BJ (cell line): ENCODE measurements around the gene RNF34. TPM values are rescaled to one million over a fixed set of nuclear protein-coding genes. Genes with fewer than 3 reads are reported as not detected.

Experiments used
- CTCF ChIA-PET: fragments of 350-600 bp; formaldehyde crosslinking; extraction: SDS; loops from one replicate; lab custom pipeline; 2021; ENCODE audit warnings: antibody characterized with exemption, inconsistent platforms; lab: Yijun Ruan, JAX
- POLR2A ChIA-PET: fragments of 300-600 bp; sonication (Branson Sonifier 250); formaldehyde crosslinking; extraction: SDS; loops from one replicate; lab custom pipeline; 2021; ENCODE audit warnings: antibody characterized with exemption; lab: Charles Lee
- DNase-seq: peaks from one replicate; pipeline ENCODE4 v3.0.0-alpha.2; 2011; ENCODE audit warnings: low read depth
- H3K27me3 ChIP-seq: 2 replicates; pipeline ENCODE4 v1.6.0; 2011; ENCODE audit warnings: low read length; ENCODE audit not compliant: control insufficient read depth, insufficient read depth
- H3K36me3 ChIP-seq: 2 replicates; pipeline ENCODE4 v1.5.1; 2011; ENCODE audit warnings: low read length; ENCODE audit not compliant: control insufficient read depth, insufficient read depth
- H3K4me3 ChIP-seq: 2 replicates; pipeline ENCODE4 v1.5.1; 2011; ENCODE audit warnings: low read depth, mild to moderate bottlenecking, control low read depth, low read length
- polyA plus RNA-seq: library from polyadenylated mRNA; depleted of rRNA; stranded (reverse); fragments of >200 nt; gene quantifications from 2 replicates; pipeline ENCODE4 v1.2.3, GENCODE V29; 2011
- TF ChIP-seq, protein P1 (sequence below): IDR thresholded peaks from 2 replicates; pipeline ENCODE4 v1.5.1; 2011; ENCODE audit warnings: low read depth, mild to moderate bottlenecking, control low read depth, inconsistent platforms, low read length, moderate library complexity; ENCODE audit not compliant: insufficient read depth

Gene RNF34
- polyA plus RNA-seq, 1 experiment: 80.3 TPM

DNA sequence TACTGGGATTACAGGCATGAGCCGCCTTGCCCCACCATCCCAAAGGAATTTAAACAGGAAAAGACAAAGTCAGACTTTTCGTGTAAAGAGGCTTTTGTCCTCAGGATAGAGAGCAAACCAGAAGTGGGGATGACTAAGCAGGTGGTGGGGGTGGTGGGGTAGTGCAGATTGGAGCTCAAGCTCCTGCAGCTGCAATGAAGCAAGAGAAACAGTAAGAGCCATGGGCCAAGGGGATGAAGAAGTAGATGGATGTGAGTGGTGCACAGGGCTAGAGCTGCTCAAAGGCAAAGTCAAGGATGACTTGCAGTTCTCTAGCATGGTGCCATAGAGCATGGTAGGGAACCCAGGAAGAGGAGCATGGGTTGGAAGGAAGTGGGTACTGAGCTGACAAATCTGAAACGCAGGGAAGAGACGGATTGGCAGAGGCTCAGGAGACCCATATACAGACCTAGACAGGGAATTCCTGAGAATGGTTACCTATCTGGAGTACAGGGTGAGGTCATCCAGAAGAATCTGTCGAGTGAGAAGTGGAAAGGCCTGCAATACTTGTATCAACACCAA is 11.4 kb upstream of the RNF34 start:
- CTCF ChIA-PET: interaction anchor here (0.8 to 1.2 kb wide), 2 partner anchors 10 to 24 kb away, joined by 3 to 5 read pairs; no protein-coding TSS in a partner anchor
- no peaks in the 10 kb centered on the region for H3K36me3 ChIP-seq

DNA sequence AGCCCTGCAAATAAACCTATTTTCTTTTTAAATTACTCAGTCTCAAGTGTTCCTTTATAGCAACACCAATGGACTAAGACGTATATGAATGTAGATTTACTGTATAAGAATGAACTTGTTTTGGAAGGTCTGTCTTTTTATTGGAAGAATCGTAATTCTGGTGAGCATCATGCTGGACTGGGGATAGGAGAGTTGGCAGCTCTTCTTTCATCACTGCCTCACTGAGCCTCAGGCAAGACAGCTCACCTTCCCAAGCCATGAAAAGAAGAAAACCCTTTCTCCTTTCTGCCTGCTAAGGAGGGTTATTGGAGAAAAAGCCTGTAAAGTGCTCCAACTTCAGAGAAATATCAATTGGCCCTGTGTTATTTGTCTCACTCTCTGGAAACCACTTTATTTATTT is 9.1 kb upstream of the RNF34 start:
- Histone ChIP-seq H3K4me3 (no peak overlapping the region), H3K36me3 (no peaks in the 10 kb centered on the region), H3K27me3 (no peaks in the 10 kb centered on the region)
- ChIA-PET CTCF (no interaction called here), POLR2A (no interaction called here)
- no peak for DNase-seq
- TF ChIP-seq, protein P1, sequence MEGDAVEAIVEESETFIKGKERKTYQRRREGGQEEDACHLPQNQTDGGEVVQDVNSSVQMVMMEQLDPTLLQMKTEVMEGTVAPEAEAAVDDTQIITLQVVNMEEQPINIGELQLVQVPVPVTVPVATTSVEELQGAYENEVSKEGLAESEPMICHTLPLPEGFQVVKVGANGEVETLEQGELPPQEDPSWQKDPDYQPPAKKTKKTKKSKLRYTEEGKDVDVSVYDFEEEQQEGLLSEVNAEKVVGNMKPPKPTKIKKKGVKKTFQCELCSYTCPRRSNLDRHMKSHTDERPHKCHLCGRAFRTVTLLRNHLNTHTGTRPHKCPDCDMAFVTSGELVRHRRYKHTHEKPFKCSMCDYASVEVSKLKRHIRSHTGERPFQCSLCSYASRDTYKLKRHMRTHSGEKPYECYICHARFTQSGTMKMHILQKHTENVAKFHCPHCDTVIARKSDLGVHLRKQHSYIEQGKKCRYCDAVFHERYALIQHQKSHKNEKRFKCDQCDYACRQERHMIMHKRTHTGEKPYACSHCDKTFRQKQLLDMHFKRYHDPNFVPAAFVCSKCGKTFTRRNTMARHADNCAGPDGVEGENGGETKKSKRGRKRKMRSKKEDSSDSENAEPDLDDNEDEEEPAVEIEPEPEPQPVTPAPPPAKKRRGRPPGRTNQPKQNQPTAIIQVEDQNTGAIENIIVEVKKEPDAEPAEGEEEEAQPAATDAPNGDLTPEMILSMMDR: no peak

More for the DNA sequence above, 11.4 kb upstream of the RNF34 start:
- TF ChIP-seq, protein P1: no peak
- DNase-seq: peak; percentile 55
- POLR2A ChIA-PET: no interaction called here
- Histone ChIP-seq H3K4me3 (no peak overlapping the region), H3K27me3 (no peaks in the 10 kb centered on the region)

DNA sequence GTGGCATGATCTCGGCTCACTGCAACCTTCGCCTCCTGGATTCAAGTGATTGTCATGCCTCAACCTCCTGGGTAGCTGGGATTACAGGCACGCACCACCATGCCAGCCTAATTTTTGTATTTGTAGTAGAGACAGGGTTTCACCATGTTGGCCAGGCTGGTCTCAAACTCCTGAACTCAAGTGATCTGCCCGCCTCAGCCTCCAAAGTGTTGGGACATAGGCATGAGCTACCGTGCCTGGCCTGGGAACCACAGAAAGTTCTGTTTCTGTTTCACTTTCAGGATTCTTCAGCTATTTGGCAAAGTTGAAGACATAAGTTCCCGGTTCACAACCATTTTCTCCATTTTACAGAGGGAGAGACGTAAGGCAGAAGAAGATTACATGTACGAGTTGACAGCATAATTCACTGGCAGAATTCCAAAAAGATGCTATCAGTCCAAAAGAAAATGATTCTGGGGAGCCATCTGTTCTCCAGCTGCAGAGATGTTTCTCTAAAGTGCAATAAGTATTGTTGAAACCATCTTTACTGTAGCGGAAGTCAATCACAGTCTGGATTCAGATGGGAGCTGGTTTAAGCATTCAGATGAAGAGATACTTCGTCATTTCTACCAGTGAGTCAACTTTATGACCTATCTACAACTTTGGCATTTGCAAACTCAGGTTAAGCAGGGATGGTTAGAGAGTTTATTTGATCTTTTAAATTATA is 8.1 kb upstream of the RNF34 start:
- Histone ChIP-seq H3K4me3 (peak overlapping the region; percentile 20), H3K36me3 (no peaks in the 10 kb centered on the region), H3K27me3 (no peaks in the 10 kb centered on the region)
- POLR2A ChIA-PET: no interaction called here
- CTCF ChIA-PET: interaction anchor here (0.8 to 1.4 kb wide), 3 partner anchors 11 to 57 kb away, joined by 3 to 4 read pairs (median 3); no protein-coding TSS in a partner anchor
- peak; percentile 75 for DNase-seq
- TF ChIP-seq, protein P1: no peak

DNA sequence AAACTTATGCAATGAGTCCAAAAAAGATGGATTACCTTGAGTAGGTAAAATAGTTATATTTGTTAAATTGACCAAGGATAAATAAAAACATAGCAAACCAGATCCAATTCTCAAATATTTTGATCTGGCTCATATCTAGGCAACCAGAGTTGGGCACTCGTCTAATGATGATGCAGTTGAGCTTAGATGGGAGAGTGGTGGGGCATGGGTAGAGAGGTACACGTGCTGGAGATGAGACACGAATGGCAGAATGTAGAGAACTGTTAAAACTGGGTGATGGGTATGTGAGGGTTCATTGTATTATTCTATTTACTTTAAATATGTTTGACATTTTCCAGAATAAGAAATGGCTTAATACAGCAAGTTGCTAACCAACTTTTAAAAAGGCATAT is 7.6 kb upstream of the RNF34 start:
- H3K36me3 ChIP-seq: no peaks in the 10 kb centered on the region
- no peak overlapping the region for H3K4me3 ChIP-seq
- TF ChIP-seq, protein P1: no peak
- CTCF ChIA-PET: interaction anchor here (0.8 to 1.4 kb wide), 3 partner anchors 11 to 57 kb away, joined by 3 to 4 read pairs (median 3); no protein-coding TSS in a partner anchor
- POLR2A ChIA-PET: no interaction called here
- no peaks in the 10 kb centered on the region for H3K27me3 ChIP-seq
- DNase-seq: no peak

DNA sequence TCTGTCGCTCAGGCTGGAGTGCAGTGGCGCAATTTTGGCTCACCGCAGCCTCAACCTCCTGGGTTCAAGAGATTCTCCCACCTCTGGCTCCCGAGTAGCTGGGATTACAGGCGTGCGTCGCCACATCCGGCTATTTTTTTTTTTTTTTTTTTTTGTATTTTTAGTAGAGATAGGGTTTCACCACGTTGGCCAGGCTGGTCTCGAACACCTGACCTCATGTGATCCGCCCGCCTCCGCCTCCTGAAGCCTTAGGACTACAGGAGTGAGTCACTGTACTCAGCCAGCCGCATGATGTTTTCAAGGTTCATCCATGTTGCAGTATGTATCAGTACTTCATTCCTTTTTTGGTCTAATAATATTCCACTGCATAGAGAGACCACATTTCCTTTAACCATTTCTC is 2.4 kb upstream of the RNF34 start:
- DNase-seq: no peak
- TF ChIP-seq, protein P1: no peak
- Histone ChIP-seq H3K4me3 (no peak overlapping the region), H3K36me3 (no peaks in the 10 kb centered on the region), H3K27me3 (no peaks in the 10 kb centered on the region)
- ChIA-PET POLR2A (no interaction called here), CTCF (no interaction called here)
